Psoas muscle (tissue), 8 donors: ENCODE measurements around the gene PNCK. TPM values are rescaled to one million over a fixed set of nuclear protein-coding genes. Genes with fewer than 3 reads are reported as not detected.

Experiments used
- ATAC-seq, 4 donors: fragments of 200-7000 bp; cut with Tn5 transposase; one replicate each; pipeline ENCODE4 v1.9.1; 2020; ENCODE audit warnings: moderate library complexity in 3 of 4, mild to moderate bottlenecking in 2 of 4
- DNase-seq, 2 donors: peaks; one replicate each; pipeline ENCODE4 v3.0.0-alpha.2; 2020
- H3K27ac ChIP-seq: fragments of 200-600 bp; one replicate; pipeline ENCODE4 v1.8.0; 2022
- H3K27me3 ChIP-seq, 3 donors: fragments of 200-600 bp in 1 of 3; one replicate each; pipeline versions ENCODE4 v1.6.1 to v1.8.0; 2013 to 2022; ENCODE audit warnings: low read length in 2 of 3, mild to moderate bottlenecking in 2 of 3, moderate library complexity in 1 of 3; ENCODE audit not compliant: insufficient read depth in 3 of 3
- H3K36me3 ChIP-seq, 2 donors: fragments of 200-600 bp in 1 of 2; one replicate each; pipeline versions ENCODE4 v1.6.1 to v1.8.0; 2013 to 2022; ENCODE audit warnings: low read depth in 1 of 2, mild to moderate bottlenecking in 1 of 2, moderate library complexity in 1 of 2; ENCODE audit not compliant: insufficient read depth in 1 of 2
- H3K4me1 ChIP-seq: fragments of 200-600 bp; one replicate; pipeline ENCODE4 v1.8.0; 2022
- H3K4me3 ChIP-seq: fragments of 200-600 bp; one replicate; pipeline ENCODE4 v1.8.0; 2022; ENCODE audit warnings: mild to moderate bottlenecking
- H3K9me3 ChIP-seq: fragments of 200-600 bp; one replicate; pipeline ENCODE4 v1.8.0; 2022
- CTCF ChIP-seq: fragments of 200-600 bp; IDR thresholded peaks from one replicate; pipeline ENCODE4 v1.8.0; 2022; ENCODE audit warnings: antibody characterized with exemption
- WGBS, 3 donors: extraction: QIAGEN DNeasy Blood & Tissue Kit; methylation state at CpG; one replicate each; pipeline versions ENCODE4 v1.1.6 to v1.1.7; 2013; 5-methylcytosine and 5-hydroxymethylcytosine counted together
- intact Hi-C, 2 donors: fragments of 100-400 bp; cut with DNase I; formaldehyde crosslinking; loops; one replicate each; pipeline versions ENCODE4 v1.11.0 to v1.14.2; 2022
- polyA plus RNA-seq, 3 donors: library from polyadenylated mRNA; stranded (reverse); fragments of 200-250 nt; gene quantifications; one replicate each; pipeline ENCODE4 v1.2.3, GENCODE V29; 2013
- total RNA-seq, 4 donors: library from RNA; stranded (reverse); fragmentation: NEBNext Ultra II Directional in 2 of 4; extraction: Animal tissue kit (Norgen Biotek cat#: 25700) in 2 of 4; gene quantifications; one replicate each; pipeline versions ENCODE4 v1.2.1 to v1.2.4, GENCODE V29; 2021 to 2023
- donor health status: healthy with polysubstance abuse.
- donor health status: DM: no; HTN: no; CAD: no; lungs with moderate emphysema.
- donor health status: Bipolar disorder and iron deficiency.
- donor health status: healthy.
- donor health status: DM: yes; HTN: yes; CAD: no.
- donor health status: DM: no; HTN: no; CAD: no.
- donor health status: DM: no; HTN: no; CAD: no.
- donor health status: DM: yes; HTN: yes; CAD: no.

The PNCK gene
- total and polyA plus RNA-seq, 7 donors, result 0.21 to 1.9 (median 0.92) TPM

GRCh38 chrX:153626863-153627674, 46.5 kb downstream of the PNCK start:
- peaks cover 0 to 25% (median 0%) of the 10 kb centered on the region in 3 donors for H3K27me3 ChIP-seq
- 71 to 83% (median 78%) methylated on average over 24 to 33 of the region's 35 CpGs for WGBS, 3 donors
- no peaks in the 10 kb centered on the region for H3K9me3 ChIP-seq
- H3K36me3 ChIP-seq, result no peaks in the 10 kb centered on the region
- no peak overlapping the region for H3K27ac ChIP-seq
- ATAC-seq (no peak), DNase-seq (peak in 1 of 2 donors; percentile 19)
- TF ChIP-seq CTCF, result no peak
- no peaks in the 10 kb centered on the region for H3K4me1 ChIP-seq
- no peak overlapping the region for H3K4me3 ChIP-seq
- intact Hi-C loops, result no loop called here

DNA sequence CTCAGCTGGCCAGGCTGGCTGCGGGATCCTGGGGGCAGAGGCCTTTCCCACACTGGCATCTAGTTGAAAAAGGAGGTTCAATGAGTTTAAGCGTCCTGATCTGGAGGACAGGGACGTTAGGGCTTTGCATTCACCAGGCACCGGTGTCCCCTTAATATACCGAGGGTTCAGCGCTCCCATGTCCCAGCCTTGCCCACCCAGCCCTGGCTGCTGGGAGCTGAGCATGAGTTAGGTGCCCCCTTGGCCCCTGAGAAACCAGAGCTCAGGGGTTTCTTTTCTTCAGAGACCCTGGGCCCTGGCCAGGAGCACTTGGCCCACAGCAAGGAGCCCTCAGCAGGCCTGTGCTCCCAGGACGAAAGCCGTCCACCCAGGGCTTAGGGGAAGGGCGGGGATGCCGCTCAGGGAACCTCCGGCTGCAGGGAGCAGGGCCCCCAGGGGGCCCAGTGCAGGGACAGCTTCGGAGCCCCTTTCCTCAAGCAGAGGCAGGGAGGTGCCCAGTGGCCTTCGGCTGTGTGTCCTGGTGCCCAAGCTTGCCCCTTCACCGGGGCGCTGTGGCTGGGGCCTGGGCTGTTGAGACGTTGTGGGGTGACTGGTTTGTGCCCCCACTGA, 47.5 kb downstream of the PNCK start:
- intact Hi-C loops, result no loop called here
- H3K4me3 ChIP-seq, result no peak overlapping the region
- no peak overlapping the region for H3K27ac ChIP-seq
- H3K4me1 ChIP-seq, result no peaks in the 10 kb centered on the region
- no peak for TF ChIP-seq CTCF
- 82 to 92% (median 88%) methylated on average over 9 to 16 of the region's 16 CpGs for WGBS, 3 donors
- ATAC-seq (no peak), DNase-seq (no peak)
- H3K27me3 ChIP-seq, result peaks cover 0 to 19% (median 0%) of the 10 kb centered on the region in 3 donors
- H3K36me3 ChIP-seq, result no peaks in the 10 kb centered on the region
- no peaks in the 10 kb centered on the region for H3K9me3 ChIP-seq

DNA sequence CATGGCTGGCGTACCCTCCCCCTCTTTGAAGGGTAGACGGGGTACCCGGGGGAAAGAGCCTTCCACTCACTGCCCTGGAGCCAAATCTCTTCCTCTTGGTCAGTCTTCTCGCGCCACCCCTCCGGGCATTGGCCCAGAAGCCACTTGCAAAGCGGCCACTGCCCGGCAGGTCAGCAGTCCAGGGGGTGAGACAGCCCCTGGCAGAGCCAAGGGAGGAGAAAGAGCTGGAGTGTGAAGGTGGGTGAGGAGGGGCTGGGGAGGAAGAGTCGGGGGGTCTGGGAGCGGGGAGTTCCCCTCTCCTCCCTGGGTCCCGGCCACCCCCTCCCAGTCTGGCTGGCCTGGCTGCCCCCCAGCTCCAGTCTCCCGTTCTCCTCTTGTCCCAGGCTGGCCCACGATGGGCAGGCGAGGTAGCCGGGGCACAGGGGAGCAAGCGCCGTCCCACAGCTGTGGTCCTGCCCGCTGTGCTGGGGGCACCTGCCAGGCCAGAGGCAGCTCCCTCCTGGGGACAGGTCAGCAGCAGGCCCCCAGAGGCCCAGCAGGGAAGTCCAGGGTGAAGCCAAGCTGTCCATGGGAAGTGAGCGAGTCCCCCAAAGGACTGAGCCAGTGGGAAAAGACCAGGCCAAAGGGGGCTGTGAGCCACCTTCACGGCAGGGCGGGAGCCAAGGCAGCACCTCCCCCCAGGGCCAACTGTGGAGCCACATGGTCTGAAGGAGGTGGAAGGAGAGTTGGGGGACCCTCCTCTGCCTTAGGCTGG, 48.2 kb downstream of the PNCK start:
- ATAC-seq (no peak), DNase-seq (peak in 1 of 2 donors; percentile 41)
- peaks cover 0 to 17% (median 0%) of the 10 kb centered on the region in 3 donors for H3K27me3 ChIP-seq
- whole genome bisulfite sequencing, 3 donors, result 83 to 85% (median 84%) methylated on average over 8 to 21 of the region's 21 CpGs
- no peak for TF ChIP-seq CTCF
- H3K36me3 ChIP-seq, result no peaks in the 10 kb centered on the region
- intact Hi-C loops, result no loop called here
- H3K4me1 ChIP-seq, result no peaks in the 10 kb centered on the region
- H3K27ac ChIP-seq, result no peak overlapping the region
- no peaks in the 10 kb centered on the region for H3K9me3 ChIP-seq
- H3K4me3 ChIP-seq, result no peak overlapping the region

GRCh38 chrX:153624196-153625091, 49.2 kb downstream of the PNCK start:
- ATAC-seq (no peak), DNase-seq (peak in 1 of 2 donors; percentile 38)
- H3K4me3 ChIP-seq, result no peak overlapping the region
- H3K36me3 ChIP-seq, result no peaks in the 10 kb centered on the region
- no peak overlapping the region for H3K27ac ChIP-seq
- peaks cover 0 to 17% (median 0%) of the 10 kb centered on the region in 3 donors for H3K27me3 ChIP-seq
- no peaks in the 10 kb centered on the region for H3K4me1 ChIP-seq
- WGBS, 3 donors, result 79 to 89% (median 85%) methylated on average over 7 to 15 of the region's 15 CpGs
- intact Hi-C loops, result no loop called here
- TF ChIP-seq CTCF, result no peak
- H3K9me3 ChIP-seq, result no peaks in the 10 kb centered on the region
